ENCODE results near the gene ERC2.
"Not testable (repeated sequence)": the region's sequence is repeated elsewhere in the genome, so short reads cannot be mapped to it uniquely, and the experiment has no call there.

Gene ERC2

GRCh38 chr3:56468184-56469106 lies at the start of gene ERC2:
Gene ERC2, minus strand, starts transcription at chr3:56468467.
- DNase-seq = peak in 1 of 2 donors; percentile 25

GRCh38 chr3:56502738-56503137 lies 34.5 kb upstream of the ERC2 start:
- no peak for DNase-seq

- not testable (repeated sequence) for DNase-seq
These were observed 28.1 kb upstream of the ERC2 start for GRCh38 chr3:56496376-56496775.

- peak; percentile 68 to 75 for DNase-seq
These were observed 26.5 kb upstream of the ERC2 start for GRCh38 chr3:56494679-56495322.

GRCh38 chr3:56491566-56491965 lies 23.3 kb upstream of the ERC2 start:
- DNase-seq = no peak

GRCh38 chr3:56488812-56489600 lies 20.7 kb upstream of the ERC2 start:
- no peak for DNase-seq

GRCh38 chr3:56484525-56485032 lies 16.3 kb upstream of the ERC2 start:
- no peak for DNase-seq

GRCh38 chr3:56484122-56484521 lies 15.9 kb upstream of the ERC2 start:
- no peak for DNase-seq

GRCh38 chr3:56477646-56478045 lies 9.4 kb upstream of the ERC2 start:
- no peak for DNase-seq

- no peak for DNase-seq
These were observed 8.5 kb upstream of the ERC2 start for GRCh38 chr3:56476771-56477170.

GRCh38 chr3:56471771-56472170 lies 3.5 kb upstream of the ERC2 start:
- no peak for DNase-seq

GRCh38 chr3:56469141-56469540 lies 874 bp upstream of the ERC2 start:
- no peak for DNase-seq

- DNase-seq = peak in 1 of 2 donors; percentile 5
These were observed 475 bp downstream of the ERC2 start for GRCh38 chr3:56467801-56468183.

- peak; percentile 34 to 50 for DNase-seq
These were observed 1.2 kb downstream of the ERC2 start for GRCh38 chr3:56467108-56467507.

GRCh38 chr3:56459719-56460118 lies 8.5 kb downstream of the ERC2 start:
- no peak for DNase-seq

GRCh38 chr3:56459104-56459496 lies 9.2 kb downstream of the ERC2 start:
- DNase-seq = no peak

- DNase-seq = no peak
These were observed 9.7 kb downstream of the ERC2 start for GRCh38 chr3:56458496-56459103.

GRCh38 chr3:56456117-56456516 lies 12.2 kb downstream of the ERC2 start:
- no peak for DNase-seq

GRCh38 chr3:56453011-56453410 lies 15.3 kb downstream of the ERC2 start:
- no peak for DNase-seq

- no peak for DNase-seq
These were observed 16.2 kb downstream of the ERC2 start for GRCh38 chr3:56452085-56452484.

GRCh38 chr3:56443372-56443771 lies 24.9 kb downstream of the ERC2 start:
- no peak for DNase-seq

- no peak for DNase-seq
These were observed 39.6 kb downstream of the ERC2 start for GRCh38 chr3:56428667-56429066.

GRCh38 chr3:56424885-56425284 lies 43.4 kb downstream of the ERC2 start:
- no peak for DNase-seq

Measured in stimulated activated CD4-positive, alpha-beta T cell treated with anti-CD3 and anti-CD28 coated beads, Interleukin-2, amount 100 ng/mL, for 24 hours (primary cell).